H9 (cell line): ENCODE results near the gene IDNK. TPM values are rescaled to one million over a fixed set of nuclear protein-coding genes. Genes with fewer than 3 reads are reported as not detected.

Source experiments
- DNase-seq: peaks from one replicate; pipeline ENCODE4 v3.0.0-alpha.2; 2017
- H2AFZ ChIP-seq: one replicate; pipeline ENCODE4 v1.6.1; 2013; ENCODE audit warnings: mild to moderate bottlenecking, low read length, control low read depth, moderate library complexity
- H2AK5ac ChIP-seq: 2 replicates; pipeline ENCODE4 v1.6.1; 2013; ENCODE audit warnings: low read length, control low read depth, mixed read lengths; ENCODE audit not compliant: insufficient read length
- H2BK120ac ChIP-seq: one replicate; pipeline ENCODE4 v1.6.1; 2013; ENCODE audit warnings: low read depth, mild to moderate bottlenecking, low read length, control low read depth, inconsistent platforms; ENCODE audit not compliant: poor library complexity, severe bottlenecking
- H2BK12ac ChIP-seq: 2 replicates; pipeline ENCODE4 v1.6.1; 2013; ENCODE audit warnings: low read length, control low read depth, mixed read lengths, low read depth; ENCODE audit not compliant: insufficient read length
- H2BK15ac ChIP-seq: 2 replicates; pipeline ENCODE4 v1.6.1; 2013; ENCODE audit warnings: low read depth, low read length, control low read depth
- H2BK20ac ChIP-seq: one replicate; pipeline ENCODE4 v1.6.1; 2013; ENCODE audit warnings: low read depth, mild to moderate bottlenecking, low read length, control low read depth, inconsistent platforms; ENCODE audit not compliant: poor library complexity, severe bottlenecking
- H2BK5ac ChIP-seq: 2 replicates; pipeline ENCODE4 v1.6.1; 2013; ENCODE audit warnings: low read length, control low read depth, mixed read lengths; ENCODE audit not compliant: insufficient read length
- H3K14ac ChIP-seq: 2 replicates; pipeline ENCODE4 v1.6.1; 2013; ENCODE audit warnings: low read length, control low read depth; ENCODE audit not compliant: insufficient read depth
- H3K18ac ChIP-seq: 2 replicates; pipeline ENCODE4 v1.6.1; 2013; ENCODE audit warnings: low read depth, mild to moderate bottlenecking, mixed read lengths, low read length, control low read depth; ENCODE audit not compliant: insufficient read length
- H3K23ac ChIP-seq: 2 replicates; pipeline ENCODE4 v1.6.1; 2013; ENCODE audit warnings: low read length, control low read depth, mixed read lengths, low read depth; ENCODE audit not compliant: insufficient read length
- H3K23me2 ChIP-seq: 2 replicates; pipeline ENCODE4 v1.6.1; 2013; ENCODE audit warnings: low read depth, mild to moderate bottlenecking, mixed read lengths, low read length, control low read depth; ENCODE audit not compliant: insufficient read length, poor library complexity, severe bottlenecking
- H3K27ac ChIP-seq: 2 replicates; pipeline ENCODE4 v1.5.1; 2013; ENCODE audit warnings: low read length, control low read depth, mixed read lengths, low read depth; ENCODE audit not compliant: insufficient read length
- H3K27me3 ChIP-seq: 2 replicates; pipeline ENCODE4 v1.6.1; 2013; ENCODE audit warnings: low read length, control low read depth, inconsistent platforms; ENCODE audit not compliant: insufficient read depth
- H3K4ac ChIP-seq: 2 replicates; pipeline ENCODE4 v1.6.1; 2013; ENCODE audit warnings: low read depth, mild to moderate bottlenecking, control low read depth, inconsistent platforms, low read length, moderate library complexity
- H3K4me1 ChIP-seq: 2 replicates; pipeline ENCODE4 v1.6.1; 2013; ENCODE audit warnings: low read length, control low read depth, inconsistent platforms; ENCODE audit not compliant: insufficient read depth
- H3K4me2 ChIP-seq: 2 replicates; pipeline ENCODE4 v1.6.1; 2013; ENCODE audit warnings: low read length, control low read depth, mixed read lengths; ENCODE audit not compliant: insufficient read length, insufficient read depth
- H3K56ac ChIP-seq: 2 replicates; pipeline ENCODE4 v1.6.1; 2013; ENCODE audit warnings: low read depth, mild to moderate bottlenecking, mixed read lengths, low read length, control low read depth; ENCODE audit not compliant: insufficient read length
- H3K79me1 ChIP-seq: 2 replicates; pipeline ENCODE4 v1.6.1; 2013; ENCODE audit warnings: low read depth, mild to moderate bottlenecking, moderate library complexity, low read length, control low read depth, inconsistent platforms; ENCODE audit not compliant: insufficient read depth, poor library complexity, severe bottlenecking
- H3K79me2 ChIP-seq: 2 replicates; pipeline ENCODE4 v1.6.1; 2013; ENCODE audit warnings: low read length, control low read depth, inconsistent platforms; ENCODE audit not compliant: insufficient read depth
- H3K9ac ChIP-seq: 2 replicates; pipeline ENCODE4 v1.6.1; 2013; ENCODE audit warnings: low read length, control low read depth, mixed read lengths; ENCODE audit not compliant: insufficient read length; ENCODE audit errors: extremely low read depth
- H3K9me3 ChIP-seq: one replicate; pipeline ENCODE4 v1.6.1; 2013; ENCODE audit warnings: low read depth, low read length, inconsistent platforms; ENCODE audit not compliant: control insufficient read depth
- H3T11ph ChIP-seq: one replicate; pipeline ENCODE4 v1.6.1; 2013; ENCODE audit warnings: mild to moderate bottlenecking, low read length, control low read depth, inconsistent platforms
- H4K20me1 ChIP-seq: one replicate; pipeline ENCODE4 v1.6.1; 2013; ENCODE audit not compliant: control insufficient read depth, insufficient read length, insufficient read depth
- H4K5ac ChIP-seq: 2 replicates; pipeline ENCODE4 v1.6.1; 2013; ENCODE audit warnings: low read depth, mild to moderate bottlenecking, mixed read lengths, low read length, control low read depth; ENCODE audit not compliant: insufficient read length
- H4K8ac ChIP-seq: replicated peaks from 2 replicates; pipeline ENCODE4 v1.6.1; 2013; ENCODE audit warnings: low read length, control low read depth, mixed read lengths, low read depth; ENCODE audit not compliant: insufficient read length
- H4K91ac ChIP-seq: 2 replicates; pipeline ENCODE4 v1.6.1; 2013; ENCODE audit warnings: low read depth, mild to moderate bottlenecking, moderate library complexity, mixed read lengths, low read length, control low read depth; ENCODE audit not compliant: insufficient read length
- H3K27ac Mint-ChIP-seq, 3 experiments: 2 replicates in 2 of 3; 3 replicates in 1 of 3; pipeline ENCODE4 v1.8.0; 2020 to 2021; ENCODE audit warnings: mixed read lengths in 3 of 3, mild to moderate bottlenecking in 1 of 3, moderate library complexity in 1 of 3
- H3K27me3 Mint-ChIP-seq: 2 replicates; pipeline ENCODE4 v1.8.0; 2021; ENCODE audit warnings: low read depth, mild to moderate bottlenecking, moderate library complexity, mixed read lengths
- H3K36me3 Mint-ChIP-seq, 3 experiments: 2 replicates in 2 of 3; 3 replicates in 1 of 3; pipeline ENCODE4 v1.8.0; 2020 to 2021; ENCODE audit warnings: low read depth in 3 of 3, mixed read lengths in 3 of 3; ENCODE audit not compliant: insufficient read depth in 1 of 3
- H3K4me1 Mint-ChIP-seq, 2 experiments: 2 replicates each; pipeline ENCODE4 v1.8.0; 2020; ENCODE audit warnings: mixed read lengths in 2 of 2
- H3K4me3 Mint-ChIP-seq, 2 experiments: 2 replicates in 1 of 2; 3 replicates in 1 of 2; pipeline ENCODE4 v1.8.0; 2020 to 2021; ENCODE audit warnings: mild to moderate bottlenecking in 2 of 2, mixed read lengths in 2 of 2, moderate library complexity in 1 of 2
- H3K9me3 Mint-ChIP-seq, 2 experiments: 2 replicates in 1 of 2; 3 replicates in 1 of 2; pipeline ENCODE4 v1.8.0; 2020; ENCODE audit warnings: mild to moderate bottlenecking in 2 of 2, mixed read lengths in 2 of 2, moderate library complexity in 1 of 2
- CTCF ChIP-seq: fragments of 200-600 bp; sonication (generic); conservative IDR thresholded peaks from 3 replicates; pipeline ENCODE4 v1.8.0; 2021; ENCODE audit warnings: antibody characterized with exemption, mild to moderate bottlenecking
- WGBS: extraction: QIAGEN DNeasy Blood & Tissue Kit; methylation state at CpG from one replicate; pipeline ENCODE4 v1.1.7; 2013; ENCODE audit warnings: missing lambda C conversion rate, low lambda C conversion rate, mixed read lengths; ENCODE audit not compliant: insufficient read length; ENCODE audit errors: extremely low coverage; 5-methylcytosine and 5-hydroxymethylcytosine counted together
- total RNA-seq: library from RNA; stranded (reverse); gene quantifications from 2 replicates; pipeline ENCODE4 v1.2.1, GENCODE V29; 2021

The IDNK gene
- total RNA-seq, 1 experiment from 2014 or later: 1.4 TPM

- H2BK20ac ChIP-seq: no peak overlapping the region
- no peak overlapping the region for H3K9ac ChIP-seq
- Mint-ChIP-seq H3K9me3 (no peaks in the 10 kb centered on the region), H3K27ac (no peak overlapping the region), H3K4me1 (peaks cover 13 to 14% of the 10 kb centered on the region in 2 experiments), H3K27me3 (no peaks in the 10 kb centered on the region), H3K36me3 (peaks cover 38 to 76% (median 67%) of the 10 kb centered on the region in 3 experiments), H3K4me3 (no peak overlapping the region; a peak in 1 of 5 replicates)
- no peak overlapping the region for H3K18ac ChIP-seq
- H3K14ac ChIP-seq: no peak overlapping the region
- H4K20me1 ChIP-seq: no peaks in the 10 kb centered on the region
- H3K56ac ChIP-seq: no peak overlapping the region
- H2AK5ac ChIP-seq: no peak overlapping the region
- no CpG with 5 or more reads among the region's 3 CpGs for WGBS
- H4K8ac ChIP-seq: no peak overlapping the region
- no peak overlapping the region for H3K4me2 ChIP-seq
- no peak overlapping the region for H2BK15ac ChIP-seq
- H3K4me1 ChIP-seq: no peaks in the 10 kb centered on the region; the same call in 1 of the 2 replicates
- H3K27ac ChIP-seq: no peak overlapping the region
- no peak overlapping the region for H2BK5ac ChIP-seq
- no peaks in the 10 kb centered on the region; the same call in 1 of the 2 replicates for H3K27me3 ChIP-seq
- no peak overlapping the region for H3K4ac ChIP-seq
- no peak overlapping the region for H2BK120ac ChIP-seq
- no peak overlapping the region for H3T11ph ChIP-seq
- H2BK12ac ChIP-seq: no peak overlapping the region
- TF ChIP-seq CTCF: no peak
- no peaks in the 10 kb centered on the region for H3K9me3 ChIP-seq
- no peak overlapping the region for H3K23ac ChIP-seq
- H4K5ac ChIP-seq: no peak overlapping the region
- H4K91ac ChIP-seq: no peak overlapping the region
- H3K79me1 ChIP-seq: peaks cover 12% of the 10 kb centered on the region
- no peaks in the 10 kb centered on the region for H3K23me2 ChIP-seq
- no peak overlapping the region for H2AFZ ChIP-seq
- no peak for DNase-seq
- peaks cover 4% of the 10 kb centered on the region; the same call in 1 of the 2 replicates for H3K79me2 ChIP-seq
Measured at GRCh38 chr9:83677596-83677995, 54.7 kb downstream of the IDNK start.
